AG09309 (cell line): ENCODE measurements around the gene COL24A1.

Experiments used
- DNase-seq: peaks from one replicate; pipeline ENCODE4 v3.0.0-alpha.2; 2010; ENCODE audit warnings: low read depth
- H3K4me3 ChIP-seq: 2 replicates; pipeline ENCODE4 v1.5.1; 2011; ENCODE audit warnings: mild to moderate bottlenecking, low read depth, low read length, moderate library complexity; ENCODE audit not compliant: control insufficient read depth
- CTCF ChIP-seq: IDR thresholded peaks from 2 replicates; pipeline ENCODE4 v1.5.1; 2011; ENCODE audit warnings: mild to moderate bottlenecking, low read depth, low read length, inconsistent platforms; ENCODE audit not compliant: insufficient read depth, control insufficient read depth; ENCODE audit errors: missing control alignments

The COL24A1 gene

GRCh38 chr1:85683292-85684025 lies 473.1 kb downstream of the COL24A1 start:
- no peak for TF ChIP-seq CTCF
- no peak overlapping the region for H3K4me3 ChIP-seq
- DNase-seq: no peak

- DNase-seq: peak; percentile 5
- no peak overlapping the region for H3K4me3 ChIP-seq
- no peak for TF ChIP-seq CTCF
These were observed 475.5 kb downstream of the COL24A1 start for GRCh38 chr1:85681087-85681486.
